Neural progenitor cell (in vitro differentiated cells): ENCODE data around the gene TGIF2.

Source experiments
- CTCF ChIP-seq: fragments of 200-600 bp; sonication (generic); IDR thresholded peaks from 2 replicates; pipeline ENCODE4 v1.5.1; 2017; ENCODE audit warnings: antibody characterized with exemption, mild to moderate bottlenecking
- EZH2 ChIP-seq: fragments of 200-600 bp; sonication (generic); IDR thresholded peaks from 2 replicates; pipeline ENCODE4 v1.6.1; 2017; ENCODE audit warnings: antibody characterized with exemption, mild to moderate bottlenecking, moderate library complexity
- EZH2phosphoT487 ChIP-seq: fragments of 200-600 bp; sonication (generic); IDR thresholded peaks from 2 replicates; pipeline ENCODE4 v1.6.1; 2017; ENCODE audit warnings: antibody characterized with exemption

DNA sequence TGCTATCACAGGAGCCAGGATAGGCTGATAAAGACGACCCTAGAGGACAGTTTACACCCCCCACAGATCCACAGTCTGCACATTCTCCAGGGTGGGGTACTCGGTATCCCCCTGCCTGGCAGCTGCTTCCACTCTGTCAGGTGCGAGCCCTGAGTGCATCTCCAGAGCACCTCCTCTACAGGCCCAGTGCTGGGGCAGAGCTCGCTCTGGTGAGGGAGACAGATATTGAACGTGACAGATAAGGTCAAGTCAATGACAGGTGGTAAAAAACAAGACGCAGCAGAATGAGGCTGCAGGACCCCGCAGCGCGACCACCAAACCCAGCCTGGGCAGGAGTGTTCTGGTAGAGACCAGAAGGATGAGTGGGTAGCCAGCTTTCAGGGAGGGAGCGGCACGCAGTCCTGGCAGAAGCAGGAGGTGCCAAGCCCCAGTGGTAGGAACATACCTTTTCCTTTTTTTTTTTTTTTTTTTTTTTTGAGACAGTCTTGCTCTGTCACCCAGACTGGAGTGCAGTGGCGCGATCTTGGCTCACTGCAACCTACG is 44.5 kb upstream of the TGIF2 start:
- no peak for TF ChIP-seq EZH2
- TF ChIP-seq CTCF = no peak
- TF ChIP-seq EZH2phosphoT487 = no peak
